K562 treated with DMSO at 1 percent for 4 hours (cell line): ENCODE measurements around the gene LIME1. TPM values are rescaled to one million over a fixed set of nuclear protein-coding genes. Genes with fewer than 3 reads are reported as not detected.

Source experiments
- total RNA-seq: library from RNA; unstranded; fragments of 300-600 nt; gene quantifications from 2 replicates; pipeline ENCODE4 v1.2.3, GENCODE V29; 2022; ENCODE audit not compliant: insufficient read depth

Gene LIME1, protein sequence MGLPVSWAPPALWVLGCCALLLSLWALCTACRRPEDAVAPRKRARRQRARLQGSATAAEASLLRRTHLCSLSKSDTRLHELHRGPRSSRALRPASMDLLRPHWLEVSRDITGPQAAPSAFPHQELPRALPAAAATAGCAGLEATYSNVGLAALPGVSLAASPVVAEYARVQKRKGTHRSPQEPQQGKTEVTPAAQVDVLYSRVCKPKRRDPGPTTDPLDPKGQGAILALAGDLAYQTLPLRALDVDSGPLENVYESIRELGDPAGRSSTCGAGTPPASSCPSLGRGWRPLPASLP
- total RNA-seq: 13.3 and 13.4 TPM in 2 replicates

GRCh38 chr20:63735859-63736718 is at the start of gene LIME1:
LIME1 (plus strand) TSS chr20:63736664; CDS start chr20:63737550, 886 bp downstream.

GRCh38 chr20:63696628-63697356 is 39.7 kb upstream of the LIME1 start, which contains the start of gene TNFRSF6B:
TNFRSF6B (plus strand) TSS chr20:63696652; CDS start chr20:63696768, 116 bp downstream.

GRCh38 chr20:63707558-63708300 is 28.7 kb upstream of the LIME1 start, which contains the start of the genes ARFRP1 and ZGPAT:
ARFRP1 (minus strand) TSS chr20:63707976; CDS start chr20:63707091, 885 bp downstream.
ZGPAT (plus strand) TSS chr20:63708039; CDS start chr20:63708581, 542 bp downstream.

DNA sequence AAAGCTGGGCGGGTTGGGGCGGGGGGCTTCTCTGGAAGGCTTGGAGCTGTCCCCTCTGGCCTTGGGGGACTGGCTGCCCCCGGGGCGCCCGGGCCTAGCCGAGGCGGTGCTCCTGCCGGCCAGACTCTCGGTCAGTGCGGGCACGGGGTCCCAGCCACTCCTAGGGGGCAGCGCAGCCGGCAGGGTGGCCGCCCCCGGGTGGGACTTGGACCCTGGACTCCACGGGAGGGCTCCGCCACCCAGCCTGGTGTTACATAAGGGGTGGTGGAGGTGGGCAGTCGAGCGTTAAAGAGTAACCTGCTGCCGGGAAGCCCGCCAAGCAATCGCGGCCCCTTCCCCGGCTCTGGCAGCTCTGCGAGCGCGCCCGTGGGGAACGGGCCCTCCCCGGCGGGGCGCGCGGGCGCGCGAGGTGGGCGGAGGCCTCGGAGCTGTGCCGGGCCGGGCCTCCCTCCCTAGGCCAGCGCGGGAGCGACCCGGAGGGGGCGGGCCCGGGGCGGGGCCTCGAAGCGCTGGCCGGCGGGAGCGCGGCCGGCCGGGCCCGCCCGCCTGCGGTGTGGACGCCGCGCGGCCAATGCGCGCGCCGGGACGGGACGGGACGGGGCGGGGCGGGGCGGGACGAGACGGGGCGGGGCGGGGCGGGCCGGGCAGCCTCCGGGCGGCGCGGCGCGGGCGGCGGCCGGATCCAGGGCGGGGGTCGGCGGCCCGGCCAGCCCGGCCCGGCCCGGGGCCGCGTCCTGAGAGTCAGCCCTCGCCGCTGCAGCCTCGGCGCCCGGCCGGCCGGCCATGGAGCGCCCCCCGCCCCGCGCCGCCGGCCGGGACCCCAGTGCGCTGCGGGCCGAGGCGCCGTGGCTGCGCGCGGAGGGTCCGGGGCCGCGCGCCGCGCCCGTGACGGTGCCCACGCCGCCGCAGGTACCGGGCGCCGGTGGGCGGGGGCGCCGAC is 2.9 kb downstream of the LIME1 start, which contains the start of gene SLC2A4RG:
TSS of gene SLC2A4RG (plus strand) at position 647 of the 940 bp plus-strand sequence. CDS start at position 784, 137 bp downstream.

Other genes with a start within 250 kb of the LIME1 start
- 79.2 and 82.8 TPM in 2 replicates for gene EEF1A2, start 237.6 kb upstream of the LIME1 start, total RNA-seq
- gene PPDPF, start 215.9 kb upstream of the LIME1 start, total RNA-seq: 97.8 and 102 TPM in 2 replicates
- gene PTK6, start 199.3 kb upstream of the LIME1 start, total RNA-seq: not detected in 2 replicates
- gene SRMS, start 188.9 kb upstream of the LIME1 start, total RNA-seq: not detected in 2 replicates
- 0.27 TPM in 1 of 2 replicates, not detected in the other for gene FNDC11, start 182.5 kb upstream of the LIME1 start, total RNA-seq
- 26.0 and 31.7 TPM in 2 replicates for gene HELZ2, start 162.4 kb upstream of the LIME1 start, total RNA-seq
- 9.0 and 9.1 TPM in 2 replicates for gene GMEB2, start 109.6 kb upstream of the LIME1 start, total RNA-seq
- 12.4 and 14.0 TPM in 2 replicates for gene STMN3, start 83.2 kb upstream of the LIME1 start, total RNA-seq
- gene RTEL1, start 78.4 kb upstream of the LIME1 start, total RNA-seq: 8.6 TPM in 2 replicates
- gene TNFRSF6B, start 40.0 kb upstream of the LIME1 start, total RNA-seq: 1.6 and 2.7 TPM in 2 replicates
- gene ARFRP1, start 28.7 kb upstream of the LIME1 start, total RNA-seq: 25.5 and 28.4 TPM in 2 replicates
- gene ZGPAT, start 28.6 kb upstream of the LIME1 start, total RNA-seq: 7.8 and 13.9 TPM in 2 replicates
- gene SLC2A4RG, start 3.1 kb downstream of the LIME1 start, total RNA-seq: 33.3 and 40.7 TPM in 2 replicates
- 2.2 and 2.8 TPM in 2 replicates for gene ZBTB46, start 94.6 kb downstream of the LIME1 start, total RNA-seq
- gene ABHD16B, start 124.8 kb downstream of the LIME1 start, total RNA-seq: 4.8 and 6.2 TPM in 2 replicates
- 91.2 and 92.7 TPM in 2 replicates for gene TPD52L2, start 128.6 kb downstream of the LIME1 start, total RNA-seq
- gene DNAJC5, start 158.5 kb downstream of the LIME1 start, total RNA-seq: 29.7 and 35.4 TPM in 2 replicates
- 47.8 and 52.1 TPM in 2 replicates for gene UCKL1, start 219.8 kb downstream of the LIME1 start, total RNA-seq
- gene ZNF512B, start 233.3 kb downstream of the LIME1 start, total RNA-seq: 7.3 and 9.2 TPM in 2 replicates
- gene SAMD10, start 243.0 kb downstream of the LIME1 start, total RNA-seq: 8.7 and 10.5 TPM in 2 replicates
- 70.4 and 76.0 TPM in 2 replicates for gene PRPF6, start 244.5 kb downstream of the LIME1 start, total RNA-seq